A172 (cell line): Measurements from ENCODE around the gene PAPLN. TPM values are rescaled to one million over a fixed set of nuclear protein-coding genes. Genes with fewer than 3 reads are reported as not detected.

Experiments
- DNase-seq: peaks from one replicate; pipeline ENCODE4 v3.0.0-alpha.2; 2015; ENCODE audit warnings: low spot score
- total RNA-seq: library from RNA; depleted of rRNA; stranded (reverse); fragments of >200 nt; shearing (Covaris generic); gene quantifications from 2 replicates; pipeline ENCODE4 v1.2.3, GENCODE V29; 2014

PAPLN gene
- total RNA-seq, 1 experiment from 2014 or later: 0.86 TPM

DNA sequence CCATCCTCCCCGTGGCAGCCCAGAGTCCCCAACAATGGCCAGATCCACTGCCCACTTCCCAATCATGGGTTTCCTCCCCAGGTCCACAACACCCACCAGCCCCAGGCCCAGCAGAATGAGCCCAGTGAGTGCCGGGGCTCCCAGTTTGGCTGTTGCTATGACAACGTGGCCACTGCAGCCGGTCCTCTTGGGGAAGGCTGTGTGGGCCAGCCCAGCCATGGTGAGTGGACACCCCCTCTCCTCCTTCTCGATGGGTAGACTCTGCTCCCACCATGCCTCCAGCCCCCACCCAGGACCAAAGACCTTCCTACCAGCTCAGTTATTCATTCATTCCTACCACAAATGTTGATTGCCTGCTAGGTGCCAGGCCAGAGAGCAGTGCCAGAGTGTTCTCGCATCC, 23.8 kb downstream of the PAPLN start:
- DNase-seq: no peak

DNA sequence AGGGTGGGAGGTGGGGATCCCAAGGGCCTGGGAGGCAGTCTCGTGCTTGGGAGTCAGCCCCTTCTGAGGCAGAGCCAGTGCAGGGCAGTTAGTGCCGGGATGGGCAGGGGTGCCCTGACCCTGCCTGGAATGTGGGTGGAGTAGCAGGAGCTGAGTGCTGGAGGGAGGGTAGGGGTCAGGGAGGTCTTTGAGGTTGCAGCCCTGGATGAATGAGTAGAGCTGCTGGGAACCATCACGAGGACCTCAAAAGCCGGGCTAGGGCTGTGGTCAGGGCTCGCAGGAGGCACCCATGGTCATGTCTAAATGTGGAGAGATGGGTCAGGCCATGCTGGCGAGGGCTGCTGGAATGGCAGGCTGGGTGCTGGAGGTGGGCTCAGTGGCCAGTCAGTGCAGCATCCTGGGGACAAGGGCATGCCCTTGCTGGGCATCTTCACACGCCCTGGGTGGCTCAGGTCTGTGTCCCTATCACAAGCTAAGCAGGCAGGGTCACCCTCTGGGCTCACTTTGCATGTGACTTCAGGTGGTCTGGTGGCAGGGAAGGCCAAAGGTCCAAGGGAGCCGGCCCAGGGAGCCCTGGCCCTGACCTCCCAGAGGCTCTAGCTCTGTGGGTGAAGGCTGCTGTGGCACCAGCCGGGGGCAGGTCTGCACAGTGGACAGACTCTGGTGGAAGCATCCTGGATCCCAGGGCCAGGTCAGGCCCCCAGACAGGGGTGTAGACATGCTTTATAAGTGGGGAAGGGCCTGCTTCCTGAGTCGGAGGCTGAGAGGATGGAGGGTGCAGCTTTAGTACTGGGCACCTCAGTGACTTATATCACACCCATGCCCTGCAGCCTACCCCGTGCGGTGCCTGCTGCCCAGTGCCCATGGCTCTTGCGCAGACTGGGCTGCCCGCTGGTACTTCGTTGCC, 24.5 kb downstream of the PAPLN start:
- DNase-seq: no peak

DNA sequence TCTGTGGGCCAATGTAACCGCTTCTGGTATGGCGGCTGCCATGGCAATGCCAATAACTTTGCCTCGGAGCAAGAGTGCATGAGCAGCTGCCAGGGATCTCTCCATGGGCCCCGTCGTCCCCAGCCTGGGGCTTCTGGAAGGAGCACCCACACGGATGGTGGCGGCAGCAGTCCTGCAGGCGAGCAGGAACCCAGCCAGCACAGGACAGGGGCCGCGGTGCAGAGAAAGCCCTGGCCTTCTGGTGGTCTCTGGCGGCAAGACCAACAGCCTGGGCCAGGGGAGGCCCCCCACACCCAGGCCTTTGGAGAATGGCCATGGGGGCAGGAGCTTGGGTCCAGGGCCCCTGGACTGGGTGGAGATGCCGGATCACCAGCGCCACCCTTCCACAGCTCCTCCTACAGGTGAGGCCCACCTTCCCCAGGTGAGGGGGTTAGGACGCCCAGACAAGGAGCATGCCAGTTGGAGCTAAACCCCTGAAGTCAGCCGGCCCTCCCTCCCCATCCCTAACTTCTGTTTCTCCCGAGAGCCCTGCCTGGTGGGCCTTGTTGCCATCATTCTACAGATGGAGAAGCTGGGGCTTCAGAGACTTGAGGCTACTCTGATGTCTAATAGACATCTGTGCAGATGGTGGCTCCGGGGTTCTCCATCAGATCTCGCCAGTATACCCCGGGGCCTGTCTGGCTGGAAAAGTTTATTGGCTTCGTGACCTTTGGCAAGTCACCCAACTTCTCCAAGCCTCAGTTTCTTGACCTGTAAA, 25.3 kb downstream of the PAPLN start:
- no peak for DNase-seq

DNA sequence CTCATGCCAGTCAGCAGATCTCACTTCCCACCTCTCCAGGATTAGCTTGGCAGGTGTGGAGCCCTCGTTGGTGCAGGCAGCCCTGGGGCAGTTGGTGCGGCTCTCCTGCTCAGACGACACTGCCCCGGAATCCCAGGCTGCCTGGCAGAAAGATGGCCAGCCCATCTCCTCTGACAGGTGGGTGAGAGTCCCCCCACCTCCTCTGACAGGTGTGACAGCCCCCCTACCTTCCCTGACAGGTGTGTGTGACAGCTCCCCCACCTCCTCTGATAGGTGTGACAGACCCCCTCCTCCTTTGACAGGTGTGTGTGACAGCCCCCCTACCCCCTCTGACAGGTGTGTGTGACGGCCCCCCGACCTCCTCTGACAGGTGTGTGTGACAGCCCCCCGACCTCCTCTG, 26.3 kb downstream of the PAPLN start:
- no peak for DNase-seq

DNA sequence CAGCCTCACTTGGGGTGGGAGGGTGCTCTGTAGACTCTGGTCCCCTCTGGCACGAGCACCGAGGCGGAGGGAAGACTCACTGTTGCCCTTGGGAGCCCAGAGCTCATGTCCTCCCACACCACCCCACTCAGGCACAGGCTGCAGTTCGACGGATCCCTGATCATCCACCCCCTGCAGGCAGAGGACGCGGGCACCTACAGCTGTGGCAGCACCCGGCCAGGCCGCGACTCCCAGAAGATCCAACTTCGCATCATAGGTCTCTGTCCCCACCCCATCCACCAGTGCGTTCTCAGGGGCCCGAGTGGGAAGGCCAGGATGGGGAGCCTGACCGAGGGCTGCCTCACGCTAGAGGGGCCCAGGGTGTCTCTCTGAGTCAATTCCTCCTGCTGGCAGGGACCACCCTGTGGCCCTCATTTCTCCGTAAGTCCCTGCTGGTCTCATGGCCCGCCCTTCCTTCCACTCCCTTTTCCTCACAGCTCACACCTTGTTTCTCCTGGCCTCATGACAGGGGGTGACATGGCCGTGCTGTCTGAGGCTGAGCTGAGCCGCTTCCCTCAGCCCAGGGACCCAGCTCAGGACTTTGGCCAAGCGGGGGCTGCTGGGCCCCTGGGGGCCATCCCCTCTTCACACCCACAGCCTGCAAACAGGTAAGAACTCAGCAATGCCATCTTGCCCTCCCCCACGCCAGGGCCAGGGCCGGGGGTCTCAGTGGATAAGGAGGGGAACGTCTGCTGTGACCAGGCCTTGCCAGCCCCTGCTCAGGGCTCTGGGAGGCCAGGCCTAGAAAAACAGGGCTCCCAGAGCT, 27.0 kb downstream of the PAPLN start:
- no peak for DNase-seq

DNA sequence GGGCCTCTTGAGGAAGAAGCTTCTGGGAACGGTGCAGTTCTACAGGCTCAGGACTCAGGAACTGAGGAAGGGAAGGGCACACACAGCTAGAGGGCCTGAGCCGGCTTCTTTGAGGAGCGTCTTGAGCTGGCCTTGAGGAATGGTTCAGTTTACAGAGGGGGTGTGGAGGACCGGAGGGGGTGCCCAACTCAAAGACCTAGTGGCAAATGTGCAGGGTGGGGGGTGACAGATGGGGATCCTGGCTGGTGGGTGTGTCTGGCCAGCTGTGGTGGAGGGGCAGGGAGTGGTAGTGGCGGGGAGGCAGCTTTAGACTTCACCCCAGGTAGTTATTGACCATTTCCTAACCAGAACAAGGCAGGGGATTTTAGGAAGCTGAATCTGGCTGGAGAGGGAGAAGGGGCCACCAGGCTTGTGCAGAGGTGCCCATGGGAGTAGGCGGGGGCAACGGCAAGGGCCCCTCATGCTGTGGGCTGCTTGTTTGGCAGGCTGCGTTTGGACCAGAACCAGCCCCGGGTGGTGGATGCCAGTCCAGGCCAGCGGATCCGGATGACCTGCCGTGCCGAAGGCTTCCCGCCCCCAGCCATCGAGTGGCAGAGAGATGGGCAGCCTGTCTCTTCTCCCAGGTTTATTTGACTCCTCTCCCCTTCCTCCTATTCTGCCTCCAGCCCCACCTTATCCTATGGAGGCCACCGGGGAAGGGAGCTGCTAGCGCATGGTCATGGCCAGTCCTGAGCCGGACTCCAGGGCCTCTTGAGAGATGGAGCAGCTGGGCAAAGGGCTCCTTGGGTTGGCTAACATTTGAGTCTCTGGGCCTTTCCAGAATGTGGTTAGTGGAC, 27.8 kb downstream of the PAPLN start:
- no peak for DNase-seq

DNA sequence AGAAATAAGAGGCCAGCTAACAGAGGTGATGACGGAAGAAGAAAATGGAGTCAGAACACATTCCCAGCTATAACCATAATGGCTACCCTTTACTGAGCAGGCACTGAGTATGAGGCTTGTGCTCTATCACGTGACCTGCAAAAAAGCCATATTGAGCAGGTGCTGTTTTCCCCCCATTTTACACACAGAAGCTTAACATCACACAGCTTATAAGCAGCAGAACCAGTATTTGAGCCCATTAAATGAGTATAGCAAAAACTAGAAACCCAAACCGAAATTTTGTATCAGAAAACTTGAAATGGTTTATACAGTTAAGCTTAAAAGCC, 28.4 kb downstream of the PAPLN start:
- no peak for DNase-seq

DNA sequence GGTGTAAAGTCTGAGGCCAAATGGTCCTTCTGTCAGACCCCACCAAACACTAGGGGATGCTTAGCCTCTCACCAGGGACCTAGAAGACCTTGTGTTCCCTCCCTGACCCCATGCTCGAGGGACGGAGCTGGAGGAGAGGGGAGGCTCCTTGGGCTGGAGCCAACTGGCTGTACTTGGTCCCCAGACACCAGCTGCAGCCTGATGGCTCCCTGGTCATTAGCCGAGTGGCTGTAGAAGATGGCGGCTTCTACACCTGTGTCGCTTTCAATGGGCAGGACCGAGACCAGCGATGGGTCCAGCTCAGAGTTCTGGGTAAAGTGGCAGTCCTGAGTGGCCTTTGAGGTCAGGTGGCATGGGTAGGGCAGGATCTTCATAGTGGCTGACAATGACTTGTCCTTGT, 29.0 kb downstream of the PAPLN start:
- no peak for DNase-seq

DNA sequence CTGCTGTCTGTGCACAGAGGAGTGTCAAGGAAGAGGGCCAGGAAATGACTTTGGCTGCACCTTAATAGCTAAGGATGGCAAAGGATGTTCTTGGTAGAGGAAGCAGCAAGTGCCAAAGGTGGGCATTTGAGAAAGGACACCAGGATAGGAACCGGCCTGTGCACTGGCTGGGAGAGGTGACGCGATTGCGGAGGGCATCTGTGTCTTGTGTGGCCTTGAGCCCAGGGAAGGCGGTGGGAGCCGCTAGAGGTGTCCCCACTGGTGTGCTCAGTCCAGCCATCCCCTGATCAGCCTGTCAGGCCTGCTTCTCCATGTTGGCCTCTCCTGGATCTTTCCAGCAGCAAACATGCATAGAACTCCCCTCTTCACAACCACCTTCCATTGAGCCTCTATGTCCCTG, 30.2 kb downstream of the PAPLN start:
- no peak for DNase-seq

DNA sequence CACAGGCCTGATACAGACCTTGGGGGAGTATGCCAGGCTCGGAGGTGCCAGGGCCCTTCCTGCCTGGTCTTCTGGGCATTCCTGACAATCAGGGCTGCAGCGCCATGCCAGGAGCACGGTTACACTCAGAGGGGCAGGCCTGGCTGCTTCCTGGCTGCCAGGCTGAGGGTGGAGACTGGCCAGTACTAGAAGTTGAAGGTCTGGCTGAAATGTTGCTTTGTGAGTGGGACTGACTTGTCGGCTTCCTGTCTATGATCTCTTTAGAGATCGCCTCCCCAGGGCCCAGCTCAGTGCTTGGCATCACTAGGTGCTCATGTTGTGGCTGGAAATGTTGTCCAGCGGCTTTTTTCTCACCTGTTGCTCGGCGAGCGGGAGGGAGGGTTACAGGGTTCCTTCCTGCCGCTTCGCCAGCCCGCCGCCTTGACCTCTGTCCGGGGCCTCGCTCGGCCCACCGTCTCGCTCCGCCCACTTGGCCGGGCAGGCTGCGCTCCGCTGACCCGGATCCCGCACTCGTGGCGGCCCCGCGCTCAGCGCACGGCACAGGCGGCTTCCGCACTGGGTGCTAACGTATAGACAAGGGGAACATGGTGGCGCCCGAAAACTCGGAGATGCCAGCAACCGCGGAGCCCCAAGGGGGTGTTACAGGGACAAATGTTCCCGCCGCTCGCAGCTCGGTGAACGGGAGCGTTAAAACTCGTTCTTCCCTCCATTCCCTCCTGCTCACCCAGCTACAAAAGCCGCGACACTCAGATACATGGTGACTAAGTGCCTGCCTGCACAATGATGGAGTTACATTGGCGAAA, 32.6 kb downstream of the PAPLN start:
- no peak for DNase-seq

DNA sequence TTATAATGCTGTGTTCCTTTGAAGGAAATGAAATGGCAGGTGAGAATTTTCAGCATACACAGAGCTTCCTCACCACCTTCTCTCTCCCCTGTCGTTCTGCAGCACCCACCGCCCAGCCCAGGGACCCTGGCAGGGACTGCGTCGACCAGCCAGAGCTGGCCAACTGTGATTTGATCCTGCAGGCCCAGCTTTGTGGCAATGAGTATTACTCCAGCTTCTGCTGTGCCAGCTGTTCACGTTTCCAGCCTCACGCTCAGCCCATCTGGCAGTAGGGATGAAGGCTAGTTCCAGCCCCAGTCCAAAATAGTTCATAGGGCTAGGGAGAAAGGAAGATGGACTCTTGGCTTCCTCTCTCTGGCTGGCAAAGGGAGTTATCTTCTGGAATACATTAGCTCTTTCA, 35.1 kb downstream of the PAPLN start:
- no peak for DNase-seq

DNA sequence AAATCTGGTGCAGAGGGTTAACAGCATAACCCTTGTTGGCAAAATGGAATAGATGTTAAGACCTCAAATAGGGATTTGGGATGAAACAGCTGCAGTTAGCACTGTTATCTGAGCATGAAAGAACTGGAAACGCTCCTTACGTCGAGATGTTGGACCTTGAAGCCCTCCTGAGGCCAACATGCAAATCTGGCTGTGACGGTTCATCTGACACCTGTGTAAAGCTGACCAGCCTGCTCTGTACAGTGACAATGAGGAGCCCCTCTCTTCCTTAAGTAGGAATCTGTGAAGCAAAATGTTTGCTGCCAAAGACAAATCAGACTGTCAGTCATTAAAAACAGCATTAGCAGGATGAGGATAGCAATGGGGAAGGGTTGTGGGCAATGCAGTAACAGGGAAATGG, 36.5 kb downstream of the PAPLN start:
- no peak for DNase-seq

DNA sequence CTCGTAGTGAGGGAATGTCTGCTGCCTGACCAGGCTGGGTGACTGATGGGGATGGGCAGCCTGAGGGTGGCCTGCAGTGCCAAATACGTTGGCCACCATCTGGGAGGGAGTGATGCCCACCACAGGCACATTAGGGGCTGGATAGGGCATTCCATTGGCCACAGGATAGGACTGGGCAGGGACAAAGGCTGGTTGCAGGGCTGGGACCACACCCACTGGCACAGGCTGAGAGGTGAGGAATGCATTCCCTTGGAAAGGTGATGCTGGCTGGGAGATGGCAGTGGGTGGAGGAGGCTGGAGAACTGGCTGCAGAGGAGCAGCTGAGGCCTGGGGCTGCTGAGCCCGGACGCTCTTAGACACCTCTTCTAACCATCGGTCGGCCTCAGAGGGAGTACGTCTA, 39.5 kb downstream of the PAPLN start:
- DNase-seq: no peak

DNA sequence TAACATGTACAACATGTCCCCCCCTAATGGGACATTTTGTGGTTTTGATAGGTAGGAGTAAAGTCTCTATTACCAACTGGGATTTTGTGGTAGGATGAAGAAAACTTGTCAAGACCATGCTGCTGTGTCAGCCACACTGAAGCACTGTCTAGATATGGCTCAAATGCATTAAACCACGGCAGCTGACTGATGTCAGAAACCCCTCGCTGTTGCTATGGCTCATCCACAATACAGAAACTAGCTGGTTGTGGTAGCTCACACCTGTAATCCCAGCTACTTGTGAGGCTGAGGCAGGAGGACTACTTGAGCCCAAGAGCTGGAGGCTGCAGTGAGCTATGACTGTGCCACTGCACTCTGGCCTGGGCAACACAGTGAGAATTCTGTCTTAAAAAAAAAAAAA, 40.1 kb downstream of the PAPLN start:
- DNase-seq: no peak

DNA sequence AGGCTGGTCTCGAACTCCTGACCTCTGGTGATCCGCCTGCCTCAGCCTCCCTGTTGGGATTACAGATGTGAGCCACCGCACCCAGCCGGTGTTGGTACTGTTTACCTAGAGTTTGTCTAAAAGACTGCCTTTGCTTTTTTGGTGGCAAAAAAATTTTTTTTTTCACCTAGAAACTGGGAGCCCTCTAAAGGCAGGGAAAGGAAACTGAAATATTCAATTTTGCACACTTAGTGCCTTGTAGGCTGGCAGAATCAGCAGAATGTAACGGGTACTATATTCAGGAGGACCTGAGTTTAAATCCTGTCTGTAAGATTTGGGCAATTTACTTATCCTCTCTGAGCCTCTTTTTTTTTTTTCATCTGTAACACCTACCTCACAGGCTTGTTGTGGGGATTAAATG, 43.6 kb downstream of the PAPLN start:
- no peak for DNase-seq

DNA sequence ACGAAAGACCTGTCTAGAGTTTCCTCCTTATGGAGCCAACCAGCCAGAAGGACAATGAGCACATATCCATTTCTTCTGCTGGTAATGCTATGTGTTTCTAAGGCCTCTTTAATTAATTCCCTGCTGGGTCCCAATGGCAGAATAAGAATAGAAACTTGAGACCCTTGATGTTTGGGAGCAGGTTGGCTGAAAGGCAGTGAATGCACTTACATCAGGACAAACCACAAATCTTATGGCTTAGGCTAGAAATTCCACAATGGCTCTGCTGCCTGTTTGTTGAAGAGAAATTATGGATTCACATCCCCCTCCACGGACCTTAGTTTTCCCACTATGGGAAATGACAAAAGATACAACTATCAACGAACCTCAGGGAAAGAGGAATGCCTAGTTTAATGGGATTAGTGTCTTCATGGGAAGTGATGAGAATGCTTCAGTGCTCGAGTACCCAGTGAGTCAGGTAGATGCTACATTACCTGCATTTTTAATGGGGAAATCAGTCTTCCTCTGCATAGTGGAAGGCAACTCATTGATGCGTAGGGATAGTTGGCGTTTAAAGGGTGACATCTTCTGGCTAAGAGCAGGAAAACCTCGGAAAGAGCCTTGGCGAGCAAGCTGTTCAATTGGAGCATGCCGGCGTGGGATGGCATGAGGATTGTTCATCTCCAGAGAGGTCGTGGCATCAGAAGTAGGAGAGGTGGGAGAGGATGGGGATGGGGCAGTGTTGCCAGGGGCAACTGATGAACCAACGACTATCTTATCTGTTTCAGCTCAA, 46.5 kb downstream of the PAPLN start:
- DNase-seq: peak; percentile 38

DNA sequence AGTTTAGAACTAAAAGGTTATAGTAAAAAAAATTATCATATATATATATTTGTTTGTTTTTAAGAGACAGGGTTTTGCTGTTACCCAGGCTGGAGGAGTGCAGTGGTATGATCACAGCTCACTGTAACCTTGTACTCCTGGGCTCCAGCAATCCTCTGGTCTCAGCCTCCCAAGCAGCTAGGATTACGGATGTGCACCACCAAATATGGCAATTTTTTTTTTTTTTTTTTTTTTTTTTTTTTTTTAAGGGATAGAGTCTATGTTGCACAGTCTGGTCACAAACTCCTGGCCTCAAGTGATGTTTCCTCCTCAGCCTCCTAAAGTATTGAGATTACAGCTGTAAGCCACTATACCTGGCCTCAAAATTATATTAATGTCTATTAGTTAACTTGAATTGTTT, 48.7 kb downstream of the PAPLN start:
- DNase-seq: no peak

DNA sequence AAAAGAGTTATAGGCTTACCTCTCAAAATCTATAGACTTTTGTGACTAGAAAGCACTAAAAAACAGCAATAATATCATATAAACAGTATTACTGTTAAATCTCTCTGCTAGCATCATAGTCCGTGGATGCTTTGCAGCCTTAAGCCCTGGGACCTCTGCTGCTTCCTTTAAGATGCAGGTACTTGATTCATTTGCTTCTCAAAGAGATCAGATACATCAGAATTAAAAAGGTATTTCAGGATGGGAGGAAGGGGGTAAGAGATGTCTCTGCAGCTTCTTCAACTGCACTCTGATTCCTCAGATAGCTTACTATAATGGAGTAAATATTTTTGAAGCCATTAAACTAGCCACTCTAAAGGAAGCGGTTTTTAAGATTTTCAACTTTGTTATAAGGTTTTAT, 49.3 kb downstream of the PAPLN start:
- DNase-seq: no peak

DNA sequence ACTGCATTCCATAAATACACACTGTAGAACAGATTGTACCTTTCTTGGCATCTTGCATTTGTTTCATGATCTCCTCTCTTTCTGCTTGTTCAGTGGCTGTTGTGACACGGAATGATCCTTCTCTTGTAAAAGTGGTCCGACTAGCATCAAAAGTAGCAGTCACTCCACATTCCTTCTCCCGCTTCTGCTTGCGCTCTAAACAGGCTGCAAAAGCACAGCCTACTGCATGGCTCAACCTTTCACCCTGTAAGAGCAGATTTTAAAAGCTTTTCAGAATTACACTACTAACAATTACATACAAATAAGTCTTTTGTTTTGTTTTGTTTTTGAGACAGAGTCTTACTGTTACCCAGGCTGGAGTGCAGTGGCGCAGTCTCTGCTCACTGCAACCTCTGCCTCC, 49.8 kb downstream of the PAPLN start:
- no peak for DNase-seq

DNA sequence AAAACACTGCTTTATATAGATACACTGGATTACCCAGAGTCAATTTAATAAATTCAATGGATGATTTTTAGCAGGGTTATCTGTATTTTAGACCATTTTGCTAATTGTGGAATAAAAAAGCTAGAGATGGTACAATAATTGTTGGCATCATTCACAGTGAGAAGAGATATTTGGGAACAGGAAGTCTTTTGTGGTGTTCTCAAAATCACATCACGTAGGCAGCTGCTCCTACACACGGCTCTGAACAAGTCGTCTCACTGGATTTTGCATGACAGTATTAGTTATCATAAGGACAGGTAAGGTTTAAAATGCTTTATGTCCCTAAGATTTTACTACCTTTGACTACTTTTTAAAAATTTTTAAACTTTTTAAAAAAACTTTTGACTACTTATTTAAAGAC, 52.0 kb downstream of the PAPLN start:
- DNase-seq: no peak
